ENCODE data around the gene P4HB.

DNA sequence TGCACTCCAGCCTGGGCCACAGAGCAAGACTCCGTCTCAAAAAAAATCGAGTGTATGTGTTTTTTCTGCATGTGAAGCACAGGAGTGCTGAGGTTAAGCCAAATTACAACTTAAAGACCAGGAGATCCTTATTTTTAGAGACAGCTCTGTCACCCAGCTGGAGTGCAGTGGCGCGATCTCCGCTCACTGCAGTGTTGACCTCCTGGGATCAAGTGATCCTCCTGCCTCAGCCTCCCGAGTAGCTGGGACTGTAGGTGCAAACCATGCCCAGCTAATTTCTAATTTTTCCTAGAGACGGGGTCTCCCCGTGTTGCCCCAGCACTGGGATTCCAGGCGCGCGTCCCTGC, 18.0 kb downstream of the P4HB start:
- TF ChIP-seq, protein P1, sequence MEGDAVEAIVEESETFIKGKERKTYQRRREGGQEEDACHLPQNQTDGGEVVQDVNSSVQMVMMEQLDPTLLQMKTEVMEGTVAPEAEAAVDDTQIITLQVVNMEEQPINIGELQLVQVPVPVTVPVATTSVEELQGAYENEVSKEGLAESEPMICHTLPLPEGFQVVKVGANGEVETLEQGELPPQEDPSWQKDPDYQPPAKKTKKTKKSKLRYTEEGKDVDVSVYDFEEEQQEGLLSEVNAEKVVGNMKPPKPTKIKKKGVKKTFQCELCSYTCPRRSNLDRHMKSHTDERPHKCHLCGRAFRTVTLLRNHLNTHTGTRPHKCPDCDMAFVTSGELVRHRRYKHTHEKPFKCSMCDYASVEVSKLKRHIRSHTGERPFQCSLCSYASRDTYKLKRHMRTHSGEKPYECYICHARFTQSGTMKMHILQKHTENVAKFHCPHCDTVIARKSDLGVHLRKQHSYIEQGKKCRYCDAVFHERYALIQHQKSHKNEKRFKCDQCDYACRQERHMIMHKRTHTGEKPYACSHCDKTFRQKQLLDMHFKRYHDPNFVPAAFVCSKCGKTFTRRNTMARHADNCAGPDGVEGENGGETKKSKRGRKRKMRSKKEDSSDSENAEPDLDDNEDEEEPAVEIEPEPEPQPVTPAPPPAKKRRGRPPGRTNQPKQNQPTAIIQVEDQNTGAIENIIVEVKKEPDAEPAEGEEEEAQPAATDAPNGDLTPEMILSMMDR (IDR thresholded peaks at IDR 0.05) = no peak
- TF ChIP-seq POLR2A (IDR thresholded peaks at IDR 0.05) (no peak), EP300 (IDR thresholded peaks at IDR 0.05) (no peak)

Data from tibial nerve (tissue), 4 donors.